Superior temporal gyrus (tissue), 1 donor: Measurements from ENCODE around the gene SEC23B.
A peak's percentile ranks its signal among the peaks of the same experiment; 100 is the strongest.
"Not testable (repeated sequence)": the region's sequence is repeated elsewhere in the genome, so short reads cannot be mapped to it uniquely, and the experiment has no call there.

Source experiments
- DNase-seq: peaks from one replicate; pipeline ENCODE4 v3.0.0-alpha.2; 2016; ENCODE audit errors: extremely low spot score

SEC23B gene

DNA sequence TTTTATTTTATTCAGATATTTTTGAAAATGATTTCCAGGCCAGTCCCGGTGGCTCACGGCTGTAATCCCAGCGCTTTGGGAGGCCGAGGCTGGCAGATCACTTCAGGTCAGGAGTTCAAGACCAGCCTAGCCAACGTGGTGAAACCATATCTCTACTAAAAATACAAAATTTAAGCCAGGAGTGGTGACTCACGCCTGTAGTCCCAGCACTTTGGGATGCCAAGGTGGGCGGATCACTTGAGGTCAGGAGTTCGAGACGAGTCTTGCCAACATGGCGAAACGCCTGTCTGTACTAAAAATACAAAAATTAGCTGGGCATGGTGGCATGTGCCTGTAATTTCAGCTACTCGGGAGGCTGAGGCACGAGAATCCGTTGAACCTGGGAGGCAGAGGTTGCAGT lies 19.0 kb downstream of the SEC23B start:
- not testable (repeated sequence) for DNase-seq

DNA sequence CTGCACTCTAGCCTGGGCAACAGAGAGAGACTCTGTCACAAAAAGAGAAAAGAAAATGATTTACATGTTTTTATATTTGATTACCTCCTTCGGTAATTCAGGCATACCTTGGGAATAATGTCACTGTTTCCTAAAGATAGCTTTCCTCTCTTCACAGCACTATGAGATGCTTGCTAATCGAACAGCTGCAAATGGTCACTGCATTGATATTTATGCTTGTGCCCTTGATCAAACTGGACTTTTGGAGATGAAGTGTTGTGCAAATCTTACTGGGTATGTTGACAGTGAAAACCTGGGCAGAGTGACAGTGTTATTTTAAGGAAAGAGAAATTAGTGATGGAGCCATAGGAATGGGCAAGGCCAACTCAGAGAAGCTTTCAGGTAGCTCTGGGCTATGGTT lies 19.6 kb downstream of the SEC23B start:
- no peak for DNase-seq

DNA sequence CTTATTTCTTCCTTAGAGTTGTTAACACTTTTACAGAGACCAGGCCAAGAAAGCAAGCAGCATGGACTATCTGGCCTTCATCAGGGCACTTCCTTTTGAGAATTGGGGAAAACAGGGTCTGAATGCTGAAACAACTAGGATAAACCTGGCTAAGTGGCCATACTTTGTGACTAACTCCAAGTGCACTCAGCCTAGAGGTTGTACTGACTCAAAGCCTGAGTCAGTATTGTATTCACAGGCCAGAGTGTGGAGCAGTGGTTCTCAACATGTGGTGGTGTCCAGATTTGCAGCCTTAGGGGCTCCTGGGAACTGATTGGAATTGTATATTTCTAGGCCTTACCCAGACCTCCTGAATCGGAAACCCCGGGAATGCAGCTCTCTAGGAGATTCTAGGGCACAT lies 20.1 kb downstream of the SEC23B start:
- DNase-seq, result no peak

DNA sequence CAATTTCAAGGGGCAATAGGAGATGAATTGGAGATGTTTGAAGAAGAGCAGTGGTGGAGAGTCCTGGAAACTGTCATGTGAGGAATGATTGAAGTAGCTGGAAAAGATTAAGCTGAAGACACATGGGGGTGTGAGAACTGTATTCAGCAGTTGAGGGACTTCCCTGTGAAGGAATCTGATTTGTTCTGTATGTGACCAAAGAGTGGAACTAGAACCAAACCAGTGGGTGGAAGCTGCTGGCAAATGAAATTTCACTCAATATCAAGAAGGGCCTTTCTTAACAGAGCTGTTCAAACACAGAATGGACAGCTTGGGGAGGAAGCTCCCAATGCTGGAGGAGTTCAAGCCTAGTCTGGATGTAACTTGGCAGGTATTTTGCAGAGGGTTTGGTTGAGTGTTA lies 21.3 kb downstream of the SEC23B start:
- no peak for DNase-seq

DNA sequence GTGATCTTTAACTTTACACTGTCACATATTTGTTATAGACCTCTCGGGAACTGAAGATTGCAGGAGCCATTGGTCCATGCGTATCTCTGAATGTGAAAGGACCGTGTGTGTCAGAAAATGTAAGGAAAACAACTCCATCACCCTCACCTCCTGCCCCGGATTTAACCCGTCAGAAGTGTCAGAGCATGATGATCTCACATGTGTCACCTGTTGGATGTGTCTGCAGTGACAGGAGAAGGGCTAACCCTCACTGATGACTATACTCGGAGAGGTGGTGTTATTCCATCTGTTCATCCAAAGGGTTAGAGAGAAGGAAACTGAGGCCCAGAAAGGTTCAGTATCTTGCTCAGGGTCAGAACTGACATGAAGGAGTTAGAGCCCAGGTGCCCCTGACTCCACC lies 24.9 kb downstream of the SEC23B start:
- DNase-seq, result no peak

DNA sequence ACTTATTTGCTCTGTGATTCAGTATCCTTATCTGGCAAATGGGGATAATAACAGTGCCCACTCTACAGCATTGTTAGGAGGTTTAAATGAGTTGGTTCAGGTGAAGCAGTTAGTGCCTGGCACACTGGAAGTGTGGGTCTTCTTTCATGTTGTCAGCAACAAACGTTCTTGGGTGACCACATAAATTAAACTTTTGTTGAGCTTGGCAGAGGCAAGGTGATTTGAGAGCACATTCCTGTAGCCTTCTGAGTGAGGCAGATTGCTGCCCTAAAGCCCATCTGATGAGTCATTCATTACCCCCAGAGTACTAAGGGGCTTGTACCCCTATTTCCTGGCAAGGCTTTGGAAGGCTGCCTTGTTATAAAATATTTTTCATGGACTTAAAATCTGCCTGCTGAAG lies 25.8 kb downstream of the SEC23B start:
- no peak for DNase-seq

DNA sequence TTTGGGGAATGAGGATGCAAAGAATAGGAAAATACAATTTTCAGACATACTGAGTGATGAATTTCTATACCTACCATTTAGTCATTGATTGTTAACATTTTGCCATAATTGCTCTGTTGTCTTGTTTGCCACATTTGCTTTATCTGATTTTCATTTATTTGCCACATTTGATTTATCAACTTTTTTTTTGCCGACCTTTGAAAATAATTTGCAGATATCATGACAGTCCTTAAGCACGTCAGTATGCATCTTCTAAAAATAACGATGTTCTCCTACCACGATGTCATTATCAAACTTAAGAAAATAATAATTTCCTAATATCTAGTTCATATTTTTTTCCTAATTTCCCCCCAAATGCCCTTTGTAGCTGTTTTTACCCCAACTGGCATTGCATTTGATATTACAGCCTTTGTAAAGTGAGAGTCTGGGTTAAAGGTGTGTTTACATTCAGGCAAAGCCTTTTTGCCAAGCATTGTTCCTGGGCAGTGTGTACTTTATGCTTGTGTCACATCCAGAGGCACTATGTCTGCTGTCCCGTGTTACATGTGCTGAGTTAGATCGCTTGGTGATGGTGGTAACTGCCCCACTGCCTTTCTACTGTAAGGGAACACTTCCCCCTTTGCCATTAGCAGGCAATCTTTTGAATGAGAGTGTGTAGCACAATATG lies 26.4 kb downstream of the SEC23B start:
- no peak for DNase-seq

DNA sequence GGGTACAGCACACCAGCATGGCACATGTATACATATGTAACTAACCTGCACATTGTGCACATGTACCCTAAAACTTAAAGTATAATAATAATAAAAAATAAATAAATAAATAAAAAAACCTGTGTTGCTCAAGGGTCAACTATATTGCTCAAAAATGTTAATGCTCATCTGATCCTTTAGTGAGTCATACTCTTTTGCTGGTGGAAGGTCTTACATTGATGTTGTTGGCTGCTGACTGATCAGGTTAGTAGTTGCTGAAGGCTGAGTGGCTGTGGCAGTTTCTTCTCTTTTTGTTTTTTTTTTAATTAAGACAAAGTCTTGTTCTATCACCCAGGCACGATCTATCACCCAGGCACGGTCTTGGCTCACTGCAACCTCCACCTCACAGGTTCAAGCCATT lies 29.9 kb downstream of the SEC23B start:
- no peak for DNase-seq

DNA sequence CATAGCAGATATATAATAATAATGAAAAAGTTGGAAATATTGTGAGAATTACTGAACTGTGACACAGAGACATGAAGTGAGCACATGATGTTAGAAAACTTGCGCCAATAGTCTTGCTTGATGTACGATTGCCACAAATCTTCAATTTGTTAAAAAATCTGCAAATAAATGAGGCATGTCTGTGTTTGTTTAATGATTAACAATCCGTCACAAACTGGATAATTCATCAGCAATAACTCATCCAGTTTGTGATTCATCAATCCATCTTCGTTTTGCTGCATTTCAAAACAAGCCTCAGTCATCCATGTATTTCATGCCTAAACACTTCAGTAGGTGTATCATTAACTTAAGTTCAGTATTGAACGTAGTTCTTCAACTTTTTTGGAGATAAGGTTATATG lies 34.0 kb downstream of the SEC23B start:
- DNase-seq, result no peak

DNA sequence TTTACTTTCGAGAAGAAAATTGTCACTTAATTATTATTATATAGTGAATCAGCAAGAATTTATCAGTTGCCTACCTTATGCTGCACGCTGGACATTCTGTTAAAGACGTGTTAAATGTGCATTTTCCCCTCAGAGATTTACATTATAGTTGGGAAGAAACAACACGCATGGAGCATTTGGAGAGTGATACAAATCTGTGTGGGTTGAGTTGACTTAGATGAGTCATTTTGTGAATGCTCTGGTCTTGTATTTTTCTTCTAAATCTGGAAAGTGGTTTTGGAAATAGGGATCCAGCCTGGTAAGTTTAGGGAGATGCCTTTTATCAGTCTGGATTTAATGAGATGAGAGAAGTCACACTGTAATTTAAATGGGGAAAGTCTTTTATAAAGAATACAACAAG lies 35.5 kb downstream of the SEC23B start:
- peak; percentile 31 for DNase-seq

DNA sequence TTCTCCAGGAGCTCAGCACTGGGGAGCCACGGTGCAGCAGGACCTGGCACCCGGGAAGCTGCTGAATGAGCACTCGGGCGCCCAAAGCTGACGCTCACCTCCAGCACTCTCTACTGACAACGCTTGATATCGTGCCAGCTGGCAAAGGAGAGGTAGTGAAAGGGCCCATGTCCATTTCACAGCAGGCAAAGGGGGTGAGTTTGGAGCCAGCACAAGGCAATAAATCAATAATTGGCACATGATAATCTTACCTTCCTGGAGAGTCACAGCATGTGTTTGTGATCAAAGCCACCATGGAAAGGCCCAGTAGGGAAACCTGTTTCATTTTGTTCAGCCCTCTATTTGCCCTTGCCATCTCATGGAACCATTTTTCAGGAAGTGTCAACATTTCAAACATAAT lies 36.2 kb downstream of the SEC23B start:
- DNase-seq, result no peak

DNA sequence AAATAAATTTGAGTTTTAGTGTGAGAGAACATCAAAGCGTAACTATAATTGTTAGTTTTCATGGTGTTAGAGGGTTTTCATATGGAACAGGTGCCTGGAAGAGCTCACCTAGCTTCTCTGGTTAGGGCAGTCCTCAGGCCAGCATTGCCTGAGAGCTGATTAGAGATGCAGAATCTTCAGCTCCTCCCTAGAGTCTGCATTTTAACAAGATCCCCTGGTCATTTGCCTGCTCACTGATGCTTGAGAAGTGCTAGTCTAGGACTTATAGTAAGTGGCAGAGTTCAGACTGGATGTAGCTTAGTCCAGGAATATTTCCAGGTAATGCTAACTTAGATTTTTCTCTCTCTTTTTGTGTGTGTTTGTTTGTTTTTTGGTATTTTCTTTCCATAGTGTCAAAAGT lies 37.8 kb downstream of the SEC23B start:
- no peak for DNase-seq

DNA sequence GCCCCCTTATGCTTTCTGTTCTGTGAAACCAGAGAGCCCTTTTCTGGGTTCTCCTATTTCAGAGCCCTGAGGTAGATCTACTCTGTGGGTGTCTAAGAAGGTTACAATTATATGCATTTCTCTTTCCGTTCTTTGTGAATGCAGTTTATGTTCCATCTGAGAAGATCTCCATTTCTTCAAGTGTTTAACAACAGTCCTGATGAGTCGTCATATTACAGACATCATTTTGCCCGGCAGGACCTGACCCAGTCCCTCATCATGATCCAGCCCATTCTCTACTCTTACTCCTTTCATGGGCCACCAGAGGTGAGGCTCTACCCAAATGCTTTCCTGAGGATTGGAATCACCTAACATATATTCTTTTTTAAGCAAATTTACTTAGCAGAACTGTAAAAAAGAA lies 40.7 kb downstream of the SEC23B start:
- no peak for DNase-seq

DNA sequence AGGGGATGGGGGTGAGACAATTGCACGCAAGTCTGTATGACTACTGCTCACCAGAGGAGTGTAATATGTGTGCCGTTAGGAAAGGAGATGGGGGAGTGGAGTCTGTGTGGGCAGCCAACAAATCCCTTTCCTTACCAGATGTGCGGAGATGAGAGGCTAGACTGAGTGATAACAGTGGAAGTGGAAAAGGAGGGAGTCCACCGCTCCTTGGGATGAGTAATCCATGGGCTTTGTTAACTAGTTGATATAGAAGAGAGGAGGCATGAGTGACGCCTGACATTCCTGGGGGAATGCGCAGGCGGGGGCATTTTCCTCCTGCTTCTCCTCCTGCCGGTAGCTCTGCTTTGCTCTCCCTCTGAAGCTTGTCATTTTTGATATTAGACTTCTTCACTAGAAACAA lies 46.0 kb downstream of the SEC23B start:
- DNase-seq, result no peak

DNA sequence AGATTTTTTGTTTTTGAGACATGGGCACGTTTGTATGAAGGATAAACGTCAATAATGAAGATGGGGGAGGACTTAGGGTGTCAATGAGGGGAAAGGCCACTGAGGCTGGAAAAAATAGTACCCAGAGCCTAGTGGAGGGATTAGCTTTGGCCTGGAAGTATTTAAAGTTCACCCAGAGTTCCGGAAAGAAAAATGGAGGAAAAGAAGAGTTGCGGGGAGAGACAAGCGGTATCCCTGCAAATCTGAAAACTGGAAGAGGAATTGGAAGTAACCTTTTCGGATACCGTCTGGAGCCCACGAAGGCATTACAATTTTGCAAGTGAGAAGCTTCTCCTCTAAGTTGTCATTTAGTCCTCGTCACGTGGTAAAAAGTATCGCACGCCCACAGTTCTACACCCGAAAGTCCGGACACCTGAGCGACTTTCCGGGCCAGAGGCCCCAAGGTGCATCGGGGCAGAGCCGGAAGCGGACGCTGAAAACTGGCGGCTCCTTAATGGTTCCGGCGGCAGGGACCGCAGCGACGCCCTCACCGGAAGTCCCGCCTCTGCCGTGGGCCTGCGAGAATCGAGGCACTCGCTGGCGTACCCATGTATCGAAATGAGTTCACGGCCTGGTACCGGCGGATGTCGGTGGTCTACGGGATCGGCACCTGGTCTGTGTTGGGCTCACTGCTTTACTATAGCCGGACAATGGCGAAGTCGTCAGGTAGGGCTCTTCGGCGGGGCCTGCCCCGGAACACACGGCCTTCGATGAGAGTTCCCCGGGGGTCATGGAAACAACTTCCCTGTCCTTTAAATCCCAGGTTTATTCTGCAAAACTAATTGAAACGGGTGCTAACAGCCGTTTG lies 59.4 kb downstream of the SEC23B start, which contains the start of gene SMIM26:
Gene SMIM26 (plus strand): TSS at position 541 of the 847 bp plus-strand sequence. CDS start 47 bp downstream, at position 588.
- DNase-seq, result peak; percentile 93

DNA sequence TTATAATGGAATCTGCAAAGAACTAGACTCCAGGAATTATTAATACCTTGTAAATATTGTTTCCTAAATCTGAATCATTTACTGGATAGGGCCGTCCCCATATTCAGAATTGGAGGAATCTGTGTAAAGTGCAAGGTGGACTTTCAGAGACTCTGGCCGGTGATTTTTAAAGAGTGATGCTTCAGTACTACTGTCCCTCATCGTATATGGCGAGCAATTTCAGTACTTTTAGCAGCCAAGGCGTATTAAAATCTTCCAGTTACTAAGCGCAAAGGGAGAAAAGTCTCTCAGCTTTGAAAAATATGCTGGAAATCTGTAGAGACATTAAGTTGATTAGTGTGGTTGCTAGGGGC lies 60.0 kb downstream of the SEC23B start:
- DNase-seq, result no peak

DNA sequence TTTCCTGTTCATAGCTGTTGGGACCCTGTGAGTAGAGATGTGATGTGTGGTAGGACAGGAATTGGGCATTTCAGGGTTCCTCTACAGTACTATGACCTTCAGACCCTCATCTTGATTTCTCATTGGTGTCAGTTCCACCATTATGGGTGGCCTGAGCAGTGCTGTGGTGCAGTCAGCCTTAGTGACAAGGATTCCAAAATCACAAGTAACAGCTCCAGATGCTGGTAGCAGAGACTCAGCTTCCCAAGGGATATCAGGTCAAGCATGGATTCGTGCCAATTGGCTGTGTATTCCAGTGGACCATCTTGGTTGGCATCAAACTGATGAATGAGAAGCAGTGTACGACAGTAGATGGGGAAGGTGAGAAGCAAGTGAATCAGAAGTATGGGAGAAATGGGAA lies 63.3 kb downstream of the SEC23B start:
- no peak for DNase-seq

DNA sequence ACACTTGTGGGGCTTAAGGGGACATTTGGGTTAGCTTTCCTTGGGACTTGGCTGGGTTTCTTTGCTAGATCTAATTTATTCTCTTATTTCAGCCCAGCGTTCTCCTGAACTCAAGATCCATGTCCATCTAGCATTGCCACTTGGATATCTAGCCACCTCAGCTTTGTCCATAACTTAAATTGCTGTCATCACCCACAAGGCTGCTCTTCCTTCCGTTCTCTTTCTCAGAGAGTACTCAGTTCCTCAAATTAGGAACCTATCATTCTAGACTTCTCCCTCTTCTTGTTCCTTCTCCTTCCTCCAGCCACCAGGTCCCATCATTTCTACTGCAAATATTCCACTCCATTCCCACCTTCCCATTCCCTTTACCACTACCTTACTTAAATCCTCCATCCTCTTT lies 63.8 kb downstream of the SEC23B start:
- no peak for DNase-seq

DNA sequence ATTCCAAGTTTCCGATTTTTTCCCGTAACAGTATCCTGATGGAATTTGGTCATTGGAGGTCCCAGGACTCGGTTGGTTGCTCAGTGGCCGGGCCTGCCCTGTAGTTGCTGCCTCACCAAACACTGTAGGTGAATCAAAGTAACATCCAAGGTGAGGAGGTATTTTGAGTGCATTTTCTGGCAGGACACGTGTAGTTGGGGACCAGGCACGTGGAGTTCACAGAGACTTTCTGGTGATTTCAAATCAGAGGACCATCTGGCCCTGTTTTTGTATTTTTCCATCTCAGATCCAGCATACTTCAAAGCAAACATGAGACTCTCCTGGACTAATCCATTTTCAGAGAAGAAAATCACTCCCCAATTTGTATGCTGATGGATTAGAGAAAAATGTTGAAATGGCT lies 70.2 kb downstream of the SEC23B start:
- DNase-seq, result no peak

DNA sequence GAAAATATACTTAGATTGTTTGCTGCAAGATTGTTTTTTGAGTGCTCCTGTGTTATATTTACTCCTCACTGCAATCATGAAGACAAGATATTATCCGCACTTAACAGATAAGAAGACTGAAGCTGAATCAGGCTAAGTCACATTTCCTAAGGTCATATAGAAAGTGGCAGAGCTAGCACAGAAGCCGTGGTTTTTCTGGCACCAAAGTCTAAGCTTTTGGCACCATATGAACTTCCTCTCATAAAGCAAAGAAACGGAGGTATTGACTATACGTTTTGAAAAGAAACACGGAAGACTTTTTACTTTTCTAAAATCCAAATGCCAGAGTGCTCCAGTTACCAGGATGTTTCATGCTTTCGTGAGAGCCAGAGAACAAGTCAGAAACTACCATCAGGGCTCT lies 70.8 kb downstream of the SEC23B start:
- no peak for DNase-seq

DNA sequence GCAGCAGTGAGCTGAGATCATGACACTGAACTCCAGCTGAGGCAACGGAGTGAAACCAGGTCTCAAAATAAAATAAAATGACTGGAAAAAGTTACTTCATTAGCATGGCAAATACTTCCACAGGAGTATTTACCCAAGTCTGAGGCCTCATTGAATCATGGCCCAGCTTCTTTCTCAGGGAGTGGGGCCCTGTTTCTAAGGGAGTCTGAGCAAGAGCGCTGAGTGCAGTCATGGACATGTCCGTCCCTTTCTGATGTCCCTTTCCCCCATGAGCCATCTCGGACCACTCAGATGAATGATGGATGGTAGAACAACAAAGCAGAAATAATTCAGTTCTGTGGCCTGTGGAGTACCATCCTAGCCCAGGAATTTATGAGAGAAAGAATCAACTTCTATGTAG lies 72.3 kb downstream of the SEC23B start:
- no peak for DNase-seq

DNA sequence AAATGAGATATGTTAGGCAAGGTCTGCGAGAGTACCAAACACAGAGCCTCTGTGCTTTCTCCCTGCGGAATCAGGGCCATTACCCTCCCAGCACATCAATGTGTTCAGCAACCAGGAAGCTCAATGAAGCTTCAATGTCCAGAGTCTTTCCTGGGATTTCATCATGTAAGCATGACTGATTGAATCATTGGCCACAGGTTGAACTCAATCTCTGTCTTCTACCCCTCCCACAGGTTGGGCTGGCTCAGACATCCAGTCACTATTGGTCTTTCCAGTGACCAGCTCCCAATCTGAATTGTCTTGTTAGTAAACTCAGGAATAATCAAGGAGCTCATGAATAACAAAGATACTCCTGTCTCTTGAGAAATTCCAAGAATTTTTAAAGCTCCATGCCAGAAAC lies 77.4 kb downstream of the SEC23B start:
- no peak for DNase-seq
